ENCODE data around the gene TXNL4A. TPM values are rescaled to one million over a fixed set of nuclear protein-coding genes. Genes with fewer than 3 reads are reported as not detected.

Gene TXNL4A
- total RNA-seq, 2 donors from 2014 or later = 11.2 to 13.5 TPM

DNA sequence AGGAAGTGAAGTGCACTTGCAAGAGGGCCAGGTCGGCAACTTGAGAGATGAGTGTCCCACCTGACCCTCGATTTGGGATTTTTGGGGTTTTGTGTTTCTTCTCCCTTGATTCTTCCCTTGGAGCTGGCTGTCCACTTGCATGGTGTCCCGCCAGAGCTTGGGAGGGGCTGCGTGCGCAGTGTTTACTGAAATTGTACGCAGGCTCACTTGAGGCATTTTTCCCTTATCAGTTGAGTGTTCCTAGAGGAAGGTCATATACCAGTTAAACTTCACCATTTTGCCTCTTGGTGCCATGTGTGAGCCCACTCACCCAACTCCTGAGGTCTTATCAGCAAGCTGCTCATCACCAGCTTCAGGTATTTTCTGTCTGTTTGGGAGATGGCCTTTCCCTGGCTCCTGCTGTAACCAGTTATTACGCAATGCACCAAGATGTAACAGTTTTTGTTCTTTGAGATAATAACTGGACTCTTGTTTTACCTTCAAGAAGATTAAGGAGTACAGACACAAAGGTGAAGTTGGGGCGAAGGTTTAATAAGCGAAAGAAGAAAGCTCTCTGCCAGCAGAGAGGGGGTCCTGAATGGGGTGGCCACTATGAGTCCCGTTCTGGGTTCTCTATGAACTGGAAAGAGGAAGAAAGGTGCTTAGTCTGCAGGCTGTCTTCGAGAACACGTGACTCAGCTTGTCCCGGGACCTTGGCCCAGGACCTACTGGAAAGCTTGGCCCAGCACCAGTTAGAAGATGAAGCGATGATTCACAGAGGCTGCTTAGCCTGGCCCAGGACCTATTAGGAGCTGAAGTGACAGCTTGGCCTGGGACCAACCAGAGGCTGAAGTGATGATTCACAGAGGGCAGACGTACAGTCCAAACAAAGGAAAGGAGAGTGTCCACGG lies 21.5 kb upstream of the TXNL4A start:
- H3K4me1 ChIP-seq = no peaks in the 10 kb centered on the region

DNA sequence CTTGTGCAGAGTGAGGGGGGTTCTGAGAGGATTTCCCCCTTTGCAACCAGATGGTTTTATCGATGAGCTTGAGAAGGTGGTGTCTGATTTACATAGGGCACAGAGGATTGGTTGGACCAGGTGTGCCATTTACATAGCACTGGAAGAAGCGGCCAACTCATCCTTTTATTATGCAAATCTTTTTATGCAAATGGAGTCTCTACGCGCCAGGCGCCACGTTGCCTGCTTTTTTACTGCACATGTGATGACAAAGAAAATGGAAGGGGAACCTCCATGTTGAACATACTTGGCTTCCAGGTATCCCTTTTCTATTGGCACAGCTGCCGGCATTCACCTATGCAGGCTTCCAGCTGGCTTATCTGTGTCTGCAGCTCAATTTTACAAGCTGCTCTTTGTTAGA lies 18.4 kb upstream of the TXNL4A start:
- intact Hi-C loops (cut with DNase I) = no loop called here
- H3K9me3 ChIP-seq = no peaks in the 10 kb centered on the region
- no peak overlapping the region for H3K4me3 ChIP-seq
- no peak for ATAC-seq
- DNase-seq = no peak
- H3K4me1 ChIP-seq = no peaks in the 10 kb centered on the region
- TF ChIP-seq POLR2A (IDR thresholded peaks at IDR 0.05) = no peak
- TF ChIP-seq, protein P1, sequence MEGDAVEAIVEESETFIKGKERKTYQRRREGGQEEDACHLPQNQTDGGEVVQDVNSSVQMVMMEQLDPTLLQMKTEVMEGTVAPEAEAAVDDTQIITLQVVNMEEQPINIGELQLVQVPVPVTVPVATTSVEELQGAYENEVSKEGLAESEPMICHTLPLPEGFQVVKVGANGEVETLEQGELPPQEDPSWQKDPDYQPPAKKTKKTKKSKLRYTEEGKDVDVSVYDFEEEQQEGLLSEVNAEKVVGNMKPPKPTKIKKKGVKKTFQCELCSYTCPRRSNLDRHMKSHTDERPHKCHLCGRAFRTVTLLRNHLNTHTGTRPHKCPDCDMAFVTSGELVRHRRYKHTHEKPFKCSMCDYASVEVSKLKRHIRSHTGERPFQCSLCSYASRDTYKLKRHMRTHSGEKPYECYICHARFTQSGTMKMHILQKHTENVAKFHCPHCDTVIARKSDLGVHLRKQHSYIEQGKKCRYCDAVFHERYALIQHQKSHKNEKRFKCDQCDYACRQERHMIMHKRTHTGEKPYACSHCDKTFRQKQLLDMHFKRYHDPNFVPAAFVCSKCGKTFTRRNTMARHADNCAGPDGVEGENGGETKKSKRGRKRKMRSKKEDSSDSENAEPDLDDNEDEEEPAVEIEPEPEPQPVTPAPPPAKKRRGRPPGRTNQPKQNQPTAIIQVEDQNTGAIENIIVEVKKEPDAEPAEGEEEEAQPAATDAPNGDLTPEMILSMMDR (IDR thresholded peaks at IDR 0.05) = no peak
- 67 to 73% methylated on average over 7 of the region's 7 CpGs for WGBS, 2 donors
- no peaks in the 10 kb centered on the region for H3K36me3 ChIP-seq (replicated peaks in 1 of 2; ENCODE audit: insufficient read depth in 1 of 2, low read depth in 2 of 2)
- H3K27me3 ChIP-seq = no peaks in the 10 kb centered on the region
- H3K27ac ChIP-seq = no peak overlapping the region

More for the DNA sequence above, 21.5 kb upstream of the TXNL4A start:
- Histone ChIP-seq H3K36me3 (replicated peaks in 1 of 2; ENCODE audit: insufficient read depth in 1 of 2, low read depth in 2 of 2) (no peaks in the 10 kb centered on the region), H3K27me3 (no peaks in the 10 kb centered on the region), H3K27ac (no peak overlapping the region), H3K4me3 (no peak overlapping the region), H3K9me3 (peaks cover 0 to 3% (median 0%) of the 10 kb centered on the region in 3 donors)
- WGBS, 2 donors = 81 to 86% methylated on average over 16 of the region's 16 CpGs
- intact Hi-C loops (cut with DNase I) = no loop called here
- DNase-seq (peak; percentile 26 to 51 (median 42)), ATAC-seq (peak; percentile 75)
- TF ChIP-seq, protein P1 (IDR thresholded peaks at IDR 0.05) = no peak
- no peak for TF ChIP-seq POLR2A (IDR thresholded peaks at IDR 0.05)

DNA sequence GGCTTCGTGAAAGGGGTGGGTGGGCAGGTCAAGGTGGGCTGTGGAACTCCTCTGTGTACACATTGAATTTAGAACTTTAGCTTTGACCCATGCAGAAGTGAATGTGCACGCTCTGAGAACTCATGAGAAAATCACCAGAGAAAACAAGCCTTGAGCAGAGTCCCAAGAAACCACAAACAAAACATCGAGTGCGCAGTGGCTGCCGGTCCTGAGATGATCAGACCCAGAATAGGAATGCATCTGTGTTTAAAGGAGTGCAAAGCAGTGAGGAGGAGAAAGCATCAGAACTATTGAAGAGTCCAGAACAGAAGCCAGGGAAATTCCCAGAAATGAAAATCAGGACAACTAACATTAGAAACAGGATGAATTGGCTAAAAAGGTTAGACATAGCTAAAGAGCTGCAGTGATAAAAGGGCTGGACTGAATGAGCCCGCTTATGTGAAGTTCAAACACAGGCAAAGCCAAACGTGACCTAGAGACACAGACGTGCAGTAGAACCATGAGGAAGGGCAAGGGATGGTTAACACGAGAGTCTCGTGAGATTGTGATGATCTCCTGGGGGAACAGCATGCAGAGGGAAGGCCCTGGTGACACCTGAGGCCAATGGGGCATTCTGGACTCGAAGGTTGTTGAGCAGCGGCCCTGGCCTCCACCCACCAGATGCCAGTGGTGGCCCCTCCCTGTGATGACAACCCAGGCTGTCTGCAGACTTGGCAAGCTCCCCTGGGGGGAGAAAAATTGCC lies 16.4 kb upstream of the TXNL4A start:
- DNase-seq (no peak), ATAC-seq (no peak)
- 89% methylated on average over 11 to 12 of the region's 12 CpGs for WGBS, 2 donors
- no peak for TF ChIP-seq POLR2A (IDR thresholded peaks at IDR 0.05)
- TF ChIP-seq, protein P1 (IDR thresholded peaks at IDR 0.05) = no peak
- Histone ChIP-seq H3K4me1 (no peaks in the 10 kb centered on the region), H3K4me3 (no peak overlapping the region), H3K27ac (no peak overlapping the region), H3K36me3 (replicated peaks in 1 of 2; ENCODE audit: insufficient read depth in 1 of 2, low read depth in 2 of 2) (no peaks in the 10 kb centered on the region), H3K27me3 (no peaks in the 10 kb centered on the region), H3K9me3 (peaks cover 0 to 10% (median 0%) of the 10 kb centered on the region in 3 donors)
- intact Hi-C loops (cut with DNase I) = no loop called here

DNA sequence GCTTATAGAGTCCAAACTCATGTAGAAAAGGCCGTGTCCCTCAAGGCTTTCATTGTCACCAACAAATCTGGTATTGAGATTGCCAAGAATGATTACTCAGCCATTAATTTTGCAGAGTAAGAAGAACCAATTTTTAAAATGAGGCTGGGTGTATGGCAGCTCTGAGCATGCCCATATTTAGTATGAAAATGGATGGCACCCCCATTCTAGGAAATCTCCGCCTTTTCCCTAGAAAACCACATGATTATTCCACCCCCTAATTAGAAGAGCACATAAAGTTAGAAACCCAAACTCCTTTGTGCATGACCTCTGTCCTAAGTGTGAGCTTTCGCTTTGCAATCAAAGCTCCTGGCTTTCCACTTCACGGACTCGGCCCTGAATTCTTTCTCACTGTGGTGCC lies 14.1 kb upstream of the TXNL4A start:
- TF ChIP-seq, protein P1 (IDR thresholded peaks at IDR 0.05) = no peak
- no peak for TF ChIP-seq POLR2A (IDR thresholded peaks at IDR 0.05)
- Histone ChIP-seq H3K4me3 (no peak overlapping the region), H3K36me3 (replicated peaks in 1 of 2; ENCODE audit: insufficient read depth in 1 of 2, low read depth in 2 of 2) (no peaks in the 10 kb centered on the region), H3K27me3 (no peaks in the 10 kb centered on the region), H3K27ac (no peak overlapping the region), H3K4me1 (no peaks in the 10 kb centered on the region), H3K9me3 (peaks cover 0 to 10% (median 0%) of the 10 kb centered on the region in 3 donors)
- no peak for DNase-seq
- ATAC-seq = no peak
- intact Hi-C loops (cut with DNase I) = no loop called here
- WGBS, 2 donors = 93 to 94% methylated on average over 5 of the region's 5 CpGs
